Posterior cingulate gyrus (tissue), 11 donors: ENCODE data around the gene RAB3GAP1.

ENCODE experiments used
- DNase-seq, 10 donors: peaks; one replicate each; pipeline versions ENCODE4 v3.0.0 to v3.0.0-alpha.2; 2020 to 2021; ENCODE audit warnings: mixed read lengths in 3 of 10
- intact Hi-C: fragments of 100-400 bp; cut with DNase I; formaldehyde crosslinking; loops from one replicate; pipeline ENCODE4 v1.15.1; 2023

RAB3GAP1 gene

GRCh38 chr2:135157856-135158255 lies 105.8 kb downstream of the RAB3GAP1 start:
- intact Hi-C loops: no loop called here

GRCh38 chr2:135159191-135159590 lies 107.1 kb downstream of the RAB3GAP1 start:
- intact Hi-C loops: no loop called here
- no peak for DNase-seq

More at GRCh38 chr2:135157856-135158255, 105.8 kb downstream of the RAB3GAP1 start:
- DNase-seq: no peak

- no peak for DNase-seq
- intact Hi-C loops: loop anchor here (10.0 kb wide), 1 partner anchor 172 kb away; no protein-coding TSS in a partner anchor
Measured at GRCh38 chr2:135162377-135162776, 110.3 kb downstream of the RAB3GAP1 start.

GRCh38 chr2:135162786-135163185 lies 110.7 kb downstream of the RAB3GAP1 start:
- no peak for DNase-seq
- intact Hi-C loops: loop anchor here (10.0 kb wide), 1 partner anchor 172 kb away; no protein-coding TSS in a partner anchor

- DNase-seq: no peak
Measured at GRCh38 chr2:135163306-135163705, 111.2 kb downstream of the RAB3GAP1 start.

GRCh38 chr2:135163901-135164300 lies 111.8 kb downstream of the RAB3GAP1 start:
- intact Hi-C loops: loop anchor here (10.0 kb wide), 1 partner anchor 171 kb away; no protein-coding TSS in a partner anchor
- DNase-seq: no peak

More at GRCh38 chr2:135163306-135163705, 111.2 kb downstream of the RAB3GAP1 start:
- intact Hi-C loops: loop anchor here (10.0 kb wide), 1 partner anchor 171 kb away; no protein-coding TSS in a partner anchor

GRCh38 chr2:135164431-135164830 lies 112.3 kb downstream of the RAB3GAP1 start:
- intact Hi-C loops: loop anchor here (10.0 kb wide), 1 partner anchor 170 kb away; no protein-coding TSS in a partner anchor
- no peak for DNase-seq

- intact Hi-C loops: loop anchor here (10.0 kb wide), 1 partner anchor 168 kb away; no protein-coding TSS in a partner anchor
Measured at GRCh38 chr2:135167273-135167672, 115.2 kb downstream of the RAB3GAP1 start.

GRCh38 chr2:135168204-135168856 lies 116.2 kb downstream of the RAB3GAP1 start:
- peak in 8 of 10 donors; percentile 38 to 89 (median 53) for DNase-seq
- intact Hi-C loops: loop anchor here (10.0 kb wide), 1 partner anchor 166 kb away; no protein-coding TSS in a partner anchor

More at GRCh38 chr2:135167273-135167672, 115.2 kb downstream of the RAB3GAP1 start:
- DNase-seq: no peak

GRCh38 chr2:135169900-135170753 lies 118.0 kb downstream of the RAB3GAP1 start:
- no peak for DNase-seq
- intact Hi-C loops: loop anchor here (10.0 kb wide), 1 partner anchor 165 kb away; no protein-coding TSS in a partner anchor

- no peak for DNase-seq
- intact Hi-C loops: no loop called here
Measured at GRCh38 chr2:135174049-135174809, 122.1 kb downstream of the RAB3GAP1 start.

GRCh38 chr2:135174810-135175093 lies 122.7 kb downstream of the RAB3GAP1 start:
- DNase-seq: peak in 6 of 10 donors; percentile 41 to 89 (median 67)

GRCh38 chr2:135175177-135175576 lies 123.1 kb downstream of the RAB3GAP1 start:
- intact Hi-C loops: no loop called here
- no peak for DNase-seq

More at GRCh38 chr2:135174810-135175093, 122.7 kb downstream of the RAB3GAP1 start:
- intact Hi-C loops: no loop called here

GRCh38 chr2:135179689-135180088 lies 127.6 kb downstream of the RAB3GAP1 start:
- no peak for DNase-seq
- intact Hi-C loops: no loop called here

GRCh38 chr2:135182190-135182589 lies 130.1 kb downstream of the RAB3GAP1 start:
- intact Hi-C loops: no loop called here
- no peak for DNase-seq

- no peak for DNase-seq
- intact Hi-C loops: no loop called here
Measured at GRCh38 chr2:135182601-135183000, 130.5 kb downstream of the RAB3GAP1 start.

- DNase-seq: no peak
- intact Hi-C loops: no loop called here
Measured at GRCh38 chr2:135183822-135184221, 131.7 kb downstream of the RAB3GAP1 start.

GRCh38 chr2:135186054-135186453 lies 134.0 kb downstream of the RAB3GAP1 start:
- intact Hi-C loops: no loop called here
- DNase-seq: no peak

- intact Hi-C loops: no loop called here
- DNase-seq: peak in 1 of 10 donors; percentile 39
Measured at GRCh38 chr2:135187270-135187669, 135.2 kb downstream of the RAB3GAP1 start.

- intact Hi-C loops: no loop called here
- no peak for DNase-seq
Measured at GRCh38 chr2:135189148-135189547, 137.1 kb downstream of the RAB3GAP1 start.
